COLO668 (cell line): ENCODE results near the gene LDLRAD3.
"Not testable (repeated sequence)": the region's sequence is repeated elsewhere in the genome, so short reads cannot be mapped to it uniquely, and the experiment has no call there.

Source experiments
- DNase-seq: peaks from one replicate; lab custom pipeline; 2025; ENCODE audit not compliant: unreplicated experiment; lab: John Stamatoyannopoulos, UW

LDLRAD3 gene

GRCh38 chr11:35943713-35944502 is at the start of gene LDLRAD3:
TSS of gene LDLRAD3 (plus strand) at chr11:35944062. CDS start at chr11:35944099, 37 bp downstream.
- peak; percentile 86 for DNase-seq

GRCh38 chr11:35897019-35897418 is 46.8 kb upstream of the LDLRAD3 start:
- no peak for DNase-seq

- no peak for DNase-seq
Measured at GRCh38 chr11:35902961-35903360, 40.9 kb upstream of the LDLRAD3 start.

- DNase-seq = no peak
Measured at GRCh38 chr11:35905646-35906276, 38.1 kb upstream of the LDLRAD3 start.

- DNase-seq = no peak
Measured at GRCh38 chr11:35906277-35906661, 37.6 kb upstream of the LDLRAD3 start.

- no peak for DNase-seq
Measured at GRCh38 chr11:35906681-35907080, 37.2 kb upstream of the LDLRAD3 start.

- no peak for DNase-seq
Measured at GRCh38 chr11:35907648-35908431, 36.0 kb upstream of the LDLRAD3 start.

GRCh38 chr11:35908432-35908771 is 35.5 kb upstream of the LDLRAD3 start:
- DNase-seq = not testable (repeated sequence)

- DNase-seq = no peak
Measured at GRCh38 chr11:35909511-35910265, 34.2 kb upstream of the LDLRAD3 start.

GRCh38 chr11:35911013-35911412 is 32.8 kb upstream of the LDLRAD3 start:
- no peak for DNase-seq

- DNase-seq = no peak
Measured at GRCh38 chr11:35911616-35912165, 32.2 kb upstream of the LDLRAD3 start.

- not testable (repeated sequence) for DNase-seq
Measured at GRCh38 chr11:35912436-35912835, 31.4 kb upstream of the LDLRAD3 start.

GRCh38 chr11:35912883-35913624 is 30.8 kb upstream of the LDLRAD3 start:
- DNase-seq = no peak

GRCh38 chr11:35914816-35915215 is 29.0 kb upstream of the LDLRAD3 start:
- DNase-seq = no peak

- DNase-seq = no peak
Measured at GRCh38 chr11:35916270-35916669, 27.6 kb upstream of the LDLRAD3 start.

- no peak for DNase-seq
Measured at GRCh38 chr11:35917676-35918075, 26.2 kb upstream of the LDLRAD3 start.

GRCh38 chr11:35918716-35919115 is 25.1 kb upstream of the LDLRAD3 start:
- DNase-seq = no peak

GRCh38 chr11:35919244-35919643 is 24.6 kb upstream of the LDLRAD3 start:
- DNase-seq = peak; percentile 74

GRCh38 chr11:35923452-35923851 is 20.4 kb upstream of the LDLRAD3 start:
- DNase-seq = no peak

GRCh38 chr11:35924811-35925210 is 19.1 kb upstream of the LDLRAD3 start:
- no peak for DNase-seq
